Type B pancreatic cell (in vitro differentiated cells): Measurements from ENCODE around the gene AK8. TPM values are rescaled to one million over a fixed set of nuclear protein-coding genes. Genes with fewer than 3 reads are reported as not detected.

ENCODE experiments used
- DNase-seq: peaks from one replicate; pipeline ENCODE4 v3.0.0; 2021; ENCODE audit warnings: mixed read lengths; ENCODE audit not compliant: unreplicated experiment; ENCODE audit errors: extremely low spot score
- H3K27ac Mint-ChIP-seq: 2 replicates; pipeline ENCODE4 v1.8.0; 2021; ENCODE audit warnings: mild to moderate bottlenecking, mixed read lengths
- H3K27me3 Mint-ChIP-seq: 2 replicates; pipeline ENCODE4 v1.8.0; 2021; ENCODE audit warnings: mixed read lengths
- H3K36me3 Mint-ChIP-seq: 2 replicates; pipeline ENCODE4 v1.8.0; 2021; ENCODE audit warnings: mixed read lengths
- H3K4me1 Mint-ChIP-seq: one replicate; pipeline ENCODE4 v1.8.0; 2021; ENCODE audit warnings: mixed read lengths; ENCODE audit not compliant: unreplicated experiment
- H3K4me3 Mint-ChIP-seq: 2 replicates; pipeline ENCODE4 v1.8.0; 2021; ENCODE audit warnings: mild to moderate bottlenecking, mixed read lengths
- H3K9me3 Mint-ChIP-seq: 2 replicates; pipeline ENCODE4 v1.8.0; 2021; ENCODE audit warnings: mixed read lengths
- total RNA-seq: library from RNA; stranded (reverse); gene quantifications from 2 replicates; pipeline ENCODE4 v1.2.1, GENCODE V29; 2021; ENCODE audit warnings: low replicate concordance
- TF ChIP-seq, protein P1 (sequence below): fragments of 200-600 bp; sonication (generic); conservative IDR thresholded peaks from 2 replicates; pipeline ENCODE4 v1.5.0; 2021; ENCODE audit warnings: antibody characterized with exemption, mild to moderate bottlenecking

The AK8 gene
- total RNA-seq, 1 donor from 2014 or later, result 5.5 TPM

DNA sequence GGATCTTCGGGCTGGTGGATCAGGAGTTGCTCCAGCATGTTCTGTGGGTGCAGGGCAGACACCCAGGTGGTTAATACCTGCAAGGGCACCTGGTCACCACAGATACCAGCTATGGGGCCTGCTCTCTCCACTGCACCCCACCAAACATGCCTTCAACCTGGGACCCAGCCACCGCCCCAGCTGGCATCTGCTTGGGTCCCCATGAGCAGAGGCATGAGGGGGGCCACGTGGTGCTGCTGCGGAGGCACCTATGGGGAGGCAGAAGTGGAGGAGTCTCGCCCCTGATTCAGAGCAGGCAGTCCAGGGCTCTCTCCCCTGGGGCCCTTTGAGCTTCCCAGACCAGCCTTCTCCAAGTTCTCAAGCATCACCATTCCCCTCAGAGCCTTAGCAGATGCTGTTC is 2.9 kb downstream of the AK8 start:
- H3K9me3 Mint-ChIP-seq, result no peaks in the 10 kb centered on the region
- DNase-seq, result no peak
- peak overlapping the region; percentile 16 for H3K4me3 Mint-ChIP-seq
- TF ChIP-seq, protein P1, sequence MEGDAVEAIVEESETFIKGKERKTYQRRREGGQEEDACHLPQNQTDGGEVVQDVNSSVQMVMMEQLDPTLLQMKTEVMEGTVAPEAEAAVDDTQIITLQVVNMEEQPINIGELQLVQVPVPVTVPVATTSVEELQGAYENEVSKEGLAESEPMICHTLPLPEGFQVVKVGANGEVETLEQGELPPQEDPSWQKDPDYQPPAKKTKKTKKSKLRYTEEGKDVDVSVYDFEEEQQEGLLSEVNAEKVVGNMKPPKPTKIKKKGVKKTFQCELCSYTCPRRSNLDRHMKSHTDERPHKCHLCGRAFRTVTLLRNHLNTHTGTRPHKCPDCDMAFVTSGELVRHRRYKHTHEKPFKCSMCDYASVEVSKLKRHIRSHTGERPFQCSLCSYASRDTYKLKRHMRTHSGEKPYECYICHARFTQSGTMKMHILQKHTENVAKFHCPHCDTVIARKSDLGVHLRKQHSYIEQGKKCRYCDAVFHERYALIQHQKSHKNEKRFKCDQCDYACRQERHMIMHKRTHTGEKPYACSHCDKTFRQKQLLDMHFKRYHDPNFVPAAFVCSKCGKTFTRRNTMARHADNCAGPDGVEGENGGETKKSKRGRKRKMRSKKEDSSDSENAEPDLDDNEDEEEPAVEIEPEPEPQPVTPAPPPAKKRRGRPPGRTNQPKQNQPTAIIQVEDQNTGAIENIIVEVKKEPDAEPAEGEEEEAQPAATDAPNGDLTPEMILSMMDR, result no peak
- H3K27me3 Mint-ChIP-seq, result no peaks in the 10 kb centered on the region
- no peak overlapping the region for H3K27ac Mint-ChIP-seq
- H3K4me1 Mint-ChIP-seq, result peaks cover 8% of the 10 kb centered on the region
- H3K36me3 Mint-ChIP-seq, result no peaks in the 10 kb centered on the region

DNA sequence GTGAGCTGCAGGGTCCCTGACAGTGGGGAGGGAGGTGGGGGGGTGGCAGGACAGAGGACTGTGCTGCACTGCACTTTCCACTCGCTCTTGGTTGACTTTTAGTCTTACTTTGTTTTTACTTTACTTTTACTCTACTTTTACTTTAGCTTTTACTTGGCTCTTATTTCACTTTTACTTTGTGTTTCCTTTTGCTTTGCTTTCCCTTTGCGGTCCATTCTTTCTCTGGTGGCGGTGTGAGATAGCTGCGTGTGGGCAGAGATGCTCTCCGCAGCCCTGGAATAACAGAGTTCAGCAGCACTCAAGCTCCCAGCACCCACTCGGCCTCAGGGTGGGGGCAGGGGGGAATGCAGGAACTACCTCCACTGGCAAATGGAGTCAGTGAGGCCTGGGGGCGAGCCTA is 4.7 kb downstream of the AK8 start:
- no peaks in the 10 kb centered on the region for H3K36me3 Mint-ChIP-seq
- no peak for DNase-seq
- no peaks in the 10 kb centered on the region for H3K4me1 Mint-ChIP-seq
- H3K27ac Mint-ChIP-seq, result peak overlapping the region; percentile 57
- no peaks in the 10 kb centered on the region for H3K9me3 Mint-ChIP-seq
- TF ChIP-seq, protein P1, result no peak
- no peak overlapping the region for H3K4me3 Mint-ChIP-seq
- no peaks in the 10 kb centered on the region for H3K27me3 Mint-ChIP-seq

DNA sequence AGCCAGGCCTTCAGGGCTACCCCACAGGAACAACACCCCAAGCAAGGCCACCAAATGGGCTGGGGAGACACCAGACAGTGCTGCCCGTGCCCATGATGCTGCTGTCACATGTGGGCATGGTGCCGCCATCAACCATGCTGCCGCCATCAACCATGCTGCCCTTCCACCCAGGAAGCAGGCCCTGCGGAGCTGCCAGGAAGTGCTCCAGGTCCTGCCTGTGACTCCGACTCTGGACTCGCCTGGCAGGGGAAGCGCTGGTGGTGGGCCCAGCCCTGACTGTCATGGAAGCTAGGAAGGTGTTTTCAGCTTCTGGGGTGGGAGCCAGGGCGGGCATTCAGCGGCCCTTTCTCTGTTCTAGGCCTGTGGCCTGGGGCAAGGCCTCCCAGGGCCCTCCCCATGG is 8.8 kb downstream of the AK8 start:
- H3K9me3 Mint-ChIP-seq, result no peaks in the 10 kb centered on the region
- no peak overlapping the region for H3K4me3 Mint-ChIP-seq
- H3K4me1 Mint-ChIP-seq, result no peaks in the 10 kb centered on the region
- TF ChIP-seq, protein P1, result no peak
- no peak for DNase-seq
- no peaks in the 10 kb centered on the region for H3K36me3 Mint-ChIP-seq
- no peak overlapping the region for H3K27ac Mint-ChIP-seq
- no peaks in the 10 kb centered on the region for H3K27me3 Mint-ChIP-seq

DNA sequence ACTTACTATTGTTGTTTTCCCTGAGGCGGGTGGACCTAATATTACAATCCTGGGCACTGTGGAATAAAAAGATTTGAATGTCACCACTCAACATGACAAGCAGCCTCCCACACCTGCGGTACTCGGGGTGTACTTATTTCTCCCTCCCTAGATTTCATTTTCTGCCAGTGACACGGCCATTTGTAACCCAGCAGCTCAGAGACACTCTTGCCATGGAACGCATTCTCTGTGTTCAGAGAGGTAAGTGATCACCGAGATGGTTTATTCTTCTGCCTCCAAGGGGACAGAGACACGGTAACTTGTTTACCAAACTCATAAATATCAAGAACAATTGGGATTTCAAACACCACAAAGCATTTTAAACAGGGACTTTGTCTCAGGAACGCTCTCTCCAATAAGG is 11.2 kb downstream of the AK8 start:
- Mint-ChIP-seq H3K27me3 (no peaks in the 10 kb centered on the region), H3K4me3 (no peak overlapping the region), H3K9me3 (no peaks in the 10 kb centered on the region), H3K36me3 (no peaks in the 10 kb centered on the region), H3K27ac (no peak overlapping the region), H3K4me1 (peaks cover 6% of the 10 kb centered on the region)
- no peak for DNase-seq
- TF ChIP-seq, protein P1, result no peak

DNA sequence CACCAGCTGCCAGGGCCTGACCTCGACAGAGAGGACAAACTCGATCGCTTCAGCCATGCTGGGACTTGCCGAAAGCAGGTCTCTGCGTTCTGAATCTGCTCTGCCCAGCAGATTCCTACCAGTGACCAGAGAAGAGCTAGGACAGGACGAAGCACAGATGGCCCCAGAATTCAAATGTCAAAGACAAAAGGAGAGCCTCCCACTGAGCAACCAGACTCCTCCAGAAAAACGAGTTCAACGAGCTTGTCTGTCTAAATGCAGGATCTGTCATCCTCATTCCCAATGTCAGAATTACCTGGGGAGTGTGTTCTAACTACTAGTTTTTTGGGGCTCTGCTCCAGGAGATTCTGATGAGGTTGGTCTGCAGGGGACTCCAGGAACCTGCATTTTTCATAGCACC is 13.4 kb downstream of the AK8 start:
- Mint-ChIP-seq H3K36me3 (no peaks in the 10 kb centered on the region), H3K9me3 (no peaks in the 10 kb centered on the region), H3K27me3 (no peaks in the 10 kb centered on the region), H3K4me1 (peaks cover 10% of the 10 kb centered on the region), H3K27ac (peak overlapping the region; percentile 72), H3K4me3 (no peak overlapping the region)
- TF ChIP-seq, protein P1, result no peak
- no peak for DNase-seq

DNA sequence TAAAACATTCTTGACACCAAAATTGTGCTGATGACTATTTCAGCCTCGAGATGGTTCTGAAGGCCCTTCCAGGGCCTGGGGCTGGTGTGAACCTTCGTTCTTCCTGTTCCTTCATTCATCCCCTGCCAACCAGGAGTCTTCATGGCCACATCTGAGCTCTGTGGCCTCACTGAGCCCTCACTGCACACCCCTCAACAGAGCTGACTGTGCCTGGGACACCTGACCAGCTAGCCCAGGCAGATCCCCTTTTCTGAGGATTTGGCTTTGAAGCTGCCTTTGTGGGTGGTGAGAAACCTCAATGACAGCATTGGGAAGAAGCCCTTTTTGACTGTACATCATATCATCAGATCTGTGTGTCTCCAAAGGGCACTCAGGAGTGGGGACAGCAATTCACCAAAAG is 13.8 kb downstream of the AK8 start:
- Mint-ChIP-seq H3K36me3 (no peaks in the 10 kb centered on the region), H3K4me3 (no peak overlapping the region), H3K27me3 (no peaks in the 10 kb centered on the region), H3K27ac (peak overlapping the region; percentile 72), H3K9me3 (no peaks in the 10 kb centered on the region), H3K4me1 (peaks cover 10% of the 10 kb centered on the region)
- DNase-seq, result no peak
- TF ChIP-seq, protein P1, result no peak
